A673 (cell line): ENCODE results near the gene CLEC3B. TPM values are rescaled to one million over a fixed set of nuclear protein-coding genes. Genes with fewer than 3 reads are reported as not detected.

Experiments
- BruUV-seq: library from RNA; stranded (reverse); fragments of 400-500 nt; replicated peaks from 2 replicates; lab custom pipeline; 2021; lab: Mats Ljungman, UMichigan
- CTCF ChIA-PET: fragments of 300-600 bp; sonication (Branson Sonifier 250); formaldehyde crosslinking; loops from one replicate; lab custom pipeline; 2022; ENCODE audit warnings: antibody characterized with exemption; lab: Charles Lee
- POLR2A ChIA-PET: fragments of 300-600 bp; sonication (Branson Sonifier 250); formaldehyde crosslinking; loops from one replicate; lab custom pipeline; 2022; ENCODE audit warnings: antibody characterized with exemption; ENCODE audit not compliant: low non-redundant PET; lab: Charles Lee
- DNase-seq: peaks from one replicate; pipeline ENCODE4 v3.0.0-alpha.2; 2015; ENCODE audit warnings: low spot score
- H3K27ac ChIP-seq: fragments of 200-600 bp; sonication (generic); 2 replicates; pipeline ENCODE4 v1.5.1; 2016; ENCODE audit warnings: mixed run types, low read depth, mild to moderate bottlenecking, mixed read lengths, antibody characterized with exemption, low read length; ENCODE audit not compliant: poor library complexity, severe bottlenecking
- H3K27me3 ChIP-seq: fragments of 200-600 bp; sonication (generic); replicated peaks from 2 replicates; pipeline ENCODE4 v1.6.1; 2017; ENCODE audit warnings: mixed run types, low read depth, mild to moderate bottlenecking, mixed read lengths, antibody characterized with exemption, low read length; ENCODE audit not compliant: insufficient read depth, poor library complexity
- H3K36me3 ChIP-seq: fragments of 200-600 bp; sonication (generic); 2 replicates; pipeline ENCODE4 v1.6.1; 2016; ENCODE audit warnings: mixed run types, mild to moderate bottlenecking, mixed read lengths, antibody characterized with exemption, low read length; ENCODE audit not compliant: insufficient read depth, poor library complexity, severe bottlenecking
- H3K4me1 ChIP-seq: fragments of 200-600 bp; sonication (generic); 2 replicates; pipeline ENCODE4 v1.6.1; 2017; ENCODE audit warnings: mixed run types, mild to moderate bottlenecking, mixed read lengths, antibody characterized with exemption, low read length; ENCODE audit not compliant: insufficient read depth, poor library complexity, severe bottlenecking
- H3K4me3 ChIP-seq: fragments of 200-600 bp; sonication (generic); 2 replicates; pipeline ENCODE4 v1.5.1; 2016; ENCODE audit warnings: low read depth, mixed run types, mild to moderate bottlenecking, mixed read lengths, low read length; ENCODE audit not compliant: poor library complexity, severe bottlenecking
- H3K9me3 ChIP-seq: fragments of 200-600 bp; sonication (generic); 2 replicates; pipeline ENCODE4 v1.6.1; 2016; ENCODE audit warnings: mixed run types, low read depth, mild to moderate bottlenecking, mixed read lengths, antibody characterized with exemption, low read length; ENCODE audit not compliant: poor library complexity, severe bottlenecking
- CTCF ChIP-seq: fragments of 300-800, 200-600 bp; sonication (generic); conservative IDR thresholded peaks from 2 replicates; pipeline ENCODE4 v1.5.1; 2017; ENCODE audit warnings: low read depth, mild to moderate bottlenecking, antibody characterized with exemption, low read length, moderate library complexity, mixed read lengths
- EZH2 ChIP-seq: fragments of 200-600 bp; sonication (generic); IDR thresholded peaks from 2 replicates; pipeline ENCODE4 v1.6.1; 2017; ENCODE audit warnings: borderline replicate concordance, low read depth, mild to moderate bottlenecking, mixed read lengths, antibody characterized with exemption, low read length; ENCODE audit not compliant: poor library complexity, severe bottlenecking
- intact Hi-C: fragments of 100-400 bp; cut with micrococcal nuclease; formaldehyde crosslinking; loops from one replicate; pipeline ENCODE4 v1.10.0; 2022; ENCODE audit not compliant: unreplicated experiment
- total RNA-seq: library from RNA; stranded (reverse); gene quantifications from 2 replicates; pipeline ENCODE4 v1.2.3, GENCODE V29; 2021

The CLEC3B gene
- total RNA-seq, 1 experiment from 2014 or later: 1.0 TPM

- ChIA-PET CTCF (no interaction called here), POLR2A (no interaction called here)
- no TSS peak for BruUV-seq
Measured at GRCh38 chr3:45033791-45034190, 7.7 kb downstream of the CLEC3B start.

GRCh38 chr3:45034612-45035252, 8.6 kb downstream of the CLEC3B start:
- H3K27me3 ChIP-seq: no peaks in the 10 kb centered on the region
- TF ChIP-seq EZH2 (no peak), CTCF (no peak)
- ChIA-PET POLR2A (no interaction called here), CTCF (no interaction called here)
- intact Hi-C loops: loop anchor here (5.0 to 10.0 kb wide), 3 partner anchors 497 to 1170 kb away; partner anchors contain the start of genes CCR1 and LZTFL1
- H3K27ac ChIP-seq: no peak overlapping the region
- no peak for DNase-seq
- no peaks in the 10 kb centered on the region for H3K9me3 ChIP-seq
- H3K4me3 ChIP-seq: no peak overlapping the region
- no peaks in the 10 kb centered on the region for H3K36me3 ChIP-seq
- no peaks in the 10 kb centered on the region for H3K4me1 ChIP-seq
- BruUV-seq: no TSS peak

More at GRCh38 chr3:45033791-45034190, 7.7 kb downstream of the CLEC3B start:
- intact Hi-C loops: loop anchor here (10.0 kb wide), 1 partner anchor 1171 kb away; the partner anchor contains the start of gene CCR1
- Histone ChIP-seq H3K9me3 (no peaks in the 10 kb centered on the region), H3K4me1 (no peaks in the 10 kb centered on the region), H3K27me3 (no peaks in the 10 kb centered on the region), H3K4me3 (no peak overlapping the region), H3K36me3 (no peaks in the 10 kb centered on the region), H3K27ac (no peak overlapping the region)
- TF ChIP-seq CTCF: no peak
- no peak for TF ChIP-seq EZH2
- DNase-seq: no peak

- H3K27me3 ChIP-seq: no peaks in the 10 kb centered on the region
- BruUV-seq: no TSS peak
- intact Hi-C loops: loop anchor here (5.0 to 10.0 kb wide), 3 partner anchors 498 to 1169 kb away; partner anchors contain the start of genes CCR1 and LZTFL1
- TF ChIP-seq CTCF (no peak), EZH2 (no peak)
- CTCF ChIA-PET: interaction anchor here (0.6 kb wide), 1 partner anchor 961 kb away, joined by 5 read pairs; no protein-coding TSS in a partner anchor
- H3K4me1 ChIP-seq: no peaks in the 10 kb centered on the region
- POLR2A ChIA-PET: no interaction called here
- no peaks in the 10 kb centered on the region for H3K36me3 ChIP-seq
- no peaks in the 10 kb centered on the region for H3K9me3 ChIP-seq
- DNase-seq: peak; percentile 16
- H3K4me3 ChIP-seq: no peak overlapping the region
- H3K27ac ChIP-seq: no peak overlapping the region
Measured at GRCh38 chr3:45035441-45036301, 9.6 kb downstream of the CLEC3B start.
